Measurements from ENCODE around the gene TALDO1.

GRCh38 chr11:720642-721246 is 26.5 kb upstream of the TALDO1 start:
- TF ChIP-seq CTCF (IDR thresholded peaks at IDR 0.05; ENCODE audit: extremely low read depth in 1 of 2, insufficient read depth in 1 of 2, low read depth in 1 of 2, low read length in 2 of 2) = no peak
- no peak for TF ChIP-seq POLR2A (IDR thresholded peaks at IDR 0.05; ENCODE audit: low read depth, low read length)
- peak; percentile 57 for TF ChIP-seq EZH2 (IDR thresholded peaks at IDR 0.05; ENCODE audit: borderline replicate concordance, low read depth, low read length, severe bottlenecking)
- no peak for TF ChIP-seq POLR2AphosphoS5 (IDR thresholded peaks at IDR 0.05; ENCODE audit: insufficient read depth, low read depth, low read length)

Measured in endothelial cell of umbilical vein (primary cell).